ENCODE data around the gene ZNF550. TPM values are rescaled to one million over a fixed set of nuclear protein-coding genes. Genes with fewer than 3 reads are reported as not detected.

The ZNF550 gene
- total RNA-seq, 1 donor from 2014 or later: 10.8 TPM

GRCh38 chr19:57558525-57558924, 1.1 kb downstream of the ZNF550 start:
- peak overlapping the region; percentile 100 for H3K4me3 ChIP-seq
- peak; percentile 14 for TF ChIP-seq CTCF (IDR thresholded peaks at IDR 0.05; ENCODE audit: borderline replicate concordance)
- intact Hi-C loops (cut with micrococcal nuclease): no loop called here
- peak overlapping the region; percentile 88 for H3K27ac ChIP-seq (replicated peaks)
- no peak for DNase-seq
- H3K36me3 ChIP-seq: peaks cover 30% of the 10 kb centered on the region
- H3K27me3 ChIP-seq (ENCODE audit: low read depth): no peaks in the 10 kb centered on the region
- peaks cover 40% of the 10 kb centered on the region for H3K4me1 ChIP-seq
- H3K9me3 ChIP-seq (replicated peaks): peaks cover 36% of the 10 kb centered on the region

- Histone ChIP-seq H3K4me3 (peak overlapping the region; percentile 100), H3K36me3 (peaks cover 39% of the 10 kb centered on the region), H3K9me3 (replicated peaks) (peaks cover 38% of the 10 kb centered on the region), H3K27me3 (ENCODE audit: low read depth) (no peaks in the 10 kb centered on the region), H3K4me1 (peaks cover 40% of the 10 kb centered on the region), H3K27ac (replicated peaks) (peak overlapping the region; percentile 88)
- no peak for TF ChIP-seq CTCF (IDR thresholded peaks at IDR 0.05; ENCODE audit: borderline replicate concordance)
- DNase-seq: no peak
- intact Hi-C loops (cut with micrococcal nuclease): no loop called here
Observed at GRCh38 chr19:57557659-57558058, 2.0 kb downstream of the ZNF550 start.

GRCh38 chr19:57552432-57552831, 7.2 kb downstream of the ZNF550 start:
- TF ChIP-seq CTCF (IDR thresholded peaks at IDR 0.05; ENCODE audit: borderline replicate concordance): no peak
- intact Hi-C loops (cut with micrococcal nuclease): no loop called here

GRCh38 chr19:57546513-57546912, 13.2 kb downstream of the ZNF550 start:
- no peak for TF ChIP-seq CTCF (IDR thresholded peaks at IDR 0.05; ENCODE audit: borderline replicate concordance)
- no peak for DNase-seq
- H3K27me3 ChIP-seq (ENCODE audit: low read depth): no peaks in the 10 kb centered on the region
- intact Hi-C loops (cut with micrococcal nuclease): no loop called here
- H3K4me3 ChIP-seq: no peak overlapping the region
- peaks cover 100% of the 10 kb centered on the region for H3K9me3 ChIP-seq (replicated peaks)
- peaks cover 100% of the 10 kb centered on the region for H3K36me3 ChIP-seq
- no peaks in the 10 kb centered on the region for H3K4me1 ChIP-seq
- H3K27ac ChIP-seq (replicated peaks): no peak overlapping the region

More at GRCh38 chr19:57552432-57552831, 7.2 kb downstream of the ZNF550 start:
- H3K9me3 ChIP-seq (replicated peaks): peaks cover 86% of the 10 kb centered on the region
- DNase-seq: no peak
- no peaks in the 10 kb centered on the region for H3K27me3 ChIP-seq (ENCODE audit: low read depth)
- H3K27ac ChIP-seq (replicated peaks): no peak overlapping the region
- peaks cover 91% of the 10 kb centered on the region for H3K36me3 ChIP-seq
- H3K4me3 ChIP-seq: no peak overlapping the region
- H3K4me1 ChIP-seq: peaks cover 6% of the 10 kb centered on the region

- intact Hi-C loops (cut with micrococcal nuclease): no loop called here
- H3K4me3 ChIP-seq: no peak overlapping the region
Observed at GRCh38 chr19:57537953-57538547, 21.6 kb downstream of the ZNF550 start.

More at GRCh38 chr19:57537953-57538547, 21.6 kb downstream of the ZNF550 start:
- DNase-seq: no peak
- Histone ChIP-seq H3K27ac (replicated peaks) (no peak overlapping the region), H3K9me3 (replicated peaks) (peaks cover 100% of the 10 kb centered on the region), H3K36me3 (peaks cover 100% of the 10 kb centered on the region), H3K4me1 (no peaks in the 10 kb centered on the region), H3K27me3 (ENCODE audit: low read depth) (no peaks in the 10 kb centered on the region)
- no peak for TF ChIP-seq CTCF (IDR thresholded peaks at IDR 0.05; ENCODE audit: borderline replicate concordance)

Measured in left ventricle myocardium inferior (tissue), 1 donor.